Neural cell (in vitro differentiated cells): ENCODE results near the gene FYCO1. TPM values are rescaled to one million over a fixed set of nuclear protein-coding genes. Genes with fewer than 3 reads are reported as not detected.

Source experiments
- H2AFZ ChIP-seq: fragments of 200-600, 300-800 bp; sonication (generic), shearing (Covaris generic); 2 replicates; pipeline ENCODE4 v1.6.0; 2014; ENCODE audit warnings: low read depth, mild to moderate bottlenecking, antibody characterized with exemption, low read length, moderate library complexity
- H3F3A ChIP-seq: fragments of 200-600 bp; shearing (Covaris generic); 2 replicates; pipeline ENCODE4 v1.6.1; 2016; ENCODE audit warnings: mild to moderate bottlenecking, moderate library complexity, mixed read lengths, antibody characterized with exemption, low read length; ENCODE audit not compliant: insufficient read depth, poor library complexity, severe bottlenecking
- H3K27ac ChIP-seq: fragments of 200-600, 300-800 bp; sonication (generic), shearing (Covaris generic); 2 replicates; pipeline ENCODE4 v1.5.1; 2014; ENCODE audit warnings: mild to moderate bottlenecking, low read length, moderate library complexity
- H3K27me3 ChIP-seq: fragments of 300-800, 200-600 bp; sonication (generic), shearing (Covaris generic); 2 replicates; pipeline ENCODE4 v1.6.0; 2014; ENCODE audit warnings: mild to moderate bottlenecking, low read depth, low read length, moderate library complexity; ENCODE audit not compliant: insufficient read depth
- H3K36me3 ChIP-seq: fragments of 300-800, 200-600 bp; sonication (generic), shearing (Covaris generic); 2 replicates; pipeline ENCODE4 v1.5.1; 2014; ENCODE audit warnings: mild to moderate bottlenecking, antibody characterized with exemption, low read length, moderate library complexity; ENCODE audit not compliant: insufficient read depth
- H3K4me2 ChIP-seq: fragments of 300-800, 200-600 bp; sonication (generic), shearing (Covaris generic); 2 replicates; pipeline ENCODE4 v1.6.0; 2014; ENCODE audit warnings: mild to moderate bottlenecking, low read length
- H3K4me3 ChIP-seq: fragments of 300-800, 200-600 bp; sonication (generic), shearing (Covaris generic); 2 replicates; pipeline ENCODE4 v1.5.1; 2014; ENCODE audit warnings: mild to moderate bottlenecking, low read length, moderate library complexity
- H3K79me2 ChIP-seq: fragments of 200-600 bp; shearing (Covaris generic); replicated peaks from 2 replicates; pipeline ENCODE4 v1.6.0; 2014; ENCODE audit warnings: mild to moderate bottlenecking, low read length, moderate library complexity; ENCODE audit not compliant: insufficient read depth
- H3K9ac ChIP-seq: fragments of 300-800, 200-600 bp; sonication (generic), shearing (Covaris generic); 2 replicates; pipeline ENCODE4 v1.6.1; 2016; ENCODE audit warnings: mild to moderate bottlenecking, low read length, mixed read lengths
- H3K9me2 ChIP-seq: fragments of 200-600 bp; shearing (Covaris generic); 2 replicates; pipeline ENCODE4 v1.6.1; 2016; ENCODE audit warnings: mild to moderate bottlenecking, low read length, mixed read lengths; ENCODE audit not compliant: insufficient read depth
- H3K9me3 ChIP-seq: fragments of 200-600, 300-800 bp; sonication (generic), shearing (Covaris generic); 2 replicates; pipeline ENCODE4 v1.6.1; 2016; ENCODE audit warnings: mild to moderate bottlenecking, mixed run types, low read length, moderate library complexity, mixed read lengths
- H4K20me1 ChIP-seq: fragments of 200-600 bp; shearing (Covaris generic); 2 replicates; pipeline ENCODE4 v1.6.1; 2016; ENCODE audit warnings: mild to moderate bottlenecking, mixed run types; ENCODE audit not compliant: insufficient read depth
- CTCF ChIP-seq: fragments of 450-650 bp; IDR thresholded peaks from 2 replicates; pipeline ENCODE4 v1.5.1; 2014; ENCODE audit warnings: antibody characterized with exemption, mild to moderate bottlenecking, moderate library complexity; ENCODE audit not compliant: poor library complexity, severe bottlenecking
- EP300 ChIP-seq: fragments of 450-650 bp; conservative IDR thresholded peaks from 2 replicates; pipeline ENCODE4 v1.6.1; 2014; ENCODE audit warnings: antibody characterized with exemption, mild to moderate bottlenecking, moderate library complexity; ENCODE audit not compliant: poor library complexity, severe bottlenecking
- EZH2 ChIP-seq: fragments of 200-600, 300-800 bp; shearing (Covaris generic), sonication (generic); IDR thresholded peaks from 2 replicates; pipeline ENCODE4 v1.6.1; 2014; ENCODE audit warnings: antibody characterized with exemption, low read length, borderline replicate concordance, mild to moderate bottlenecking; ENCODE audit not compliant: insufficient read depth, poor library complexity, severe bottlenecking
- MXI1 ChIP-seq: fragments of 450-650 bp; conservative IDR thresholded peaks from 2 replicates; pipeline ENCODE4 v1.6.1; 2014; ENCODE audit warnings: antibody characterized with exemption, mild to moderate bottlenecking; ENCODE audit not compliant: poor library complexity, severe bottlenecking
- POLR2AphosphoS5 ChIP-seq: IDR thresholded peaks from 2 replicates; pipeline ENCODE4 v1.6.1; 2012
- RAD21 ChIP-seq: fragments of 450-650 bp; conservative IDR thresholded peaks from 2 replicates; pipeline ENCODE4 v1.6.1; 2014; ENCODE audit warnings: antibody characterized with exemption, mild to moderate bottlenecking, moderate library complexity
- REST ChIP-seq: IDR thresholded peaks from 2 replicates; pipeline ENCODE4 v1.6.1; 2012; ENCODE audit warnings: borderline replicate concordance
- SMC3 ChIP-seq: fragments of 450-650 bp; conservative IDR thresholded peaks from 2 replicates; pipeline ENCODE4 v1.6.1; 2014; ENCODE audit warnings: antibody characterized with exemption, mild to moderate bottlenecking, moderate library complexity; ENCODE audit not compliant: poor library complexity
- TAF1 ChIP-seq: IDR thresholded peaks from 2 replicates; pipeline ENCODE4 v1.6.1; 2012; ENCODE audit warnings: low read depth
- polyA plus RNA-seq: library from polyadenylated mRNA; depleted of rRNA; stranded (reverse); fragments of >200 nt; gene quantifications from 2 replicates; pipeline ENCODE4 v1.2.3, GENCODE V29; 2014

The FYCO1 gene
- polyA plus RNA-seq, 1 donor from 2014 or later, result 0.12 TPM

- Histone ChIP-seq H4K20me1 (no peaks in the 10 kb centered on the region), H3K4me2 (no peak overlapping the region), H3K9ac (no peak overlapping the region), H3K27ac (no peak overlapping the region), H3K4me3 (no peak overlapping the region), H3K79me2 (no peaks in the 10 kb centered on the region), H3K9me2 (no peaks in the 10 kb centered on the region), H2AFZ (no peak overlapping the region), H3F3A (no peaks in the 10 kb centered on the region), H3K9me3 (no peaks in the 10 kb centered on the region), H3K36me3 (no peaks in the 10 kb centered on the region), H3K27me3 (no peaks in the 10 kb centered on the region)
- TF ChIP-seq POLR2AphosphoS5, result no peak
- TF ChIP-seq RAD21, result no peak
- no peak for TF ChIP-seq EP300
- no peak for TF ChIP-seq EZH2
- no peak for TF ChIP-seq REST
- no peak for TF ChIP-seq MXI1
- no peak for TF ChIP-seq CTCF
- no peak for TF ChIP-seq TAF1
- TF ChIP-seq SMC3, result no peak
Measured at GRCh38 chr3:45912435-45912834, 83.2 kb downstream of the FYCO1 start.

GRCh38 chr3:45911511-45912226 lies 84.0 kb downstream of the FYCO1 start:
- Histone ChIP-seq H3K4me3 (no peak overlapping the region), H3K36me3 (no peaks in the 10 kb centered on the region), H3K9ac (no peak overlapping the region), H3K9me3 (no peaks in the 10 kb centered on the region), H3K79me2 (no peaks in the 10 kb centered on the region), H4K20me1 (no peaks in the 10 kb centered on the region), H2AFZ (no peak overlapping the region), H3F3A (no peaks in the 10 kb centered on the region), H3K4me2 (no peak overlapping the region), H3K27me3 (no peaks in the 10 kb centered on the region), H3K27ac (no peak overlapping the region), H3K9me2 (no peaks in the 10 kb centered on the region)
- TF ChIP-seq MXI1, result no peak
- no peak for TF ChIP-seq POLR2AphosphoS5
- no peak for TF ChIP-seq EZH2
- no peak for TF ChIP-seq EP300
- TF ChIP-seq REST, result no peak
- no peak for TF ChIP-seq SMC3
- TF ChIP-seq CTCF, result no peak
- TF ChIP-seq TAF1, result no peak
- TF ChIP-seq RAD21, result no peak
